Astrocyte (in vitro differentiated cells and primary cell): ENCODE data around the gene WNT7B. TPM values are rescaled to one million over a fixed set of nuclear protein-coding genes. Genes with fewer than 3 reads are reported as not detected.

ENCODE experiments used
- DNase-seq: peaks from one replicate; pipeline ENCODE4 v3.0.0-alpha.2; 2010; ENCODE audit warnings: low read depth
- FAIRE-seq: peaks from 2 replicates; lab custom pipeline; 2011; peaks lifted over from hg19 to GRCh38; lab: Jason Lieb, UNC
- H2AFZ ChIP-seq: 2 replicates; pipeline ENCODE4 v1.6.0; 2012; ENCODE audit warnings: low read depth, low read length, inconsistent platforms
- H3K27ac ChIP-seq: 2 replicates; pipeline ENCODE4 v1.5.1; 2011; ENCODE audit warnings: low read depth, low read length, inconsistent platforms
- H3K27me3 ChIP-seq: 2 replicates; pipeline ENCODE4 v1.6.0; 2011; ENCODE audit warnings: low read length, inconsistent platforms; ENCODE audit not compliant: insufficient read depth
- H3K36me3 ChIP-seq: 2 replicates; pipeline ENCODE4 v1.5.1; 2011; ENCODE audit warnings: low read length, inconsistent platforms; ENCODE audit not compliant: insufficient read depth
- H3K4me1 ChIP-seq: 2 replicates; pipeline ENCODE4 v1.5.1; 2011; ENCODE audit warnings: low read length, inconsistent platforms; ENCODE audit not compliant: insufficient read depth
- H3K4me2 ChIP-seq: 2 replicates; pipeline ENCODE4 v1.6.0; 2012; ENCODE audit warnings: low read length, inconsistent platforms
- H3K4me3 ChIP-seq: 2 replicates; pipeline ENCODE4 v1.5.1; 2011; ENCODE audit warnings: low read depth, mild to moderate bottlenecking, low read length, inconsistent platforms; ENCODE audit not compliant: insufficient read depth
- H3K79me2 ChIP-seq: 2 replicates; pipeline ENCODE4 v1.6.0; 2012; ENCODE audit warnings: mild to moderate bottlenecking, low read length, inconsistent platforms; ENCODE audit not compliant: insufficient read depth
- H3K9ac ChIP-seq: 2 replicates; pipeline ENCODE4 v1.6.0; 2012; ENCODE audit warnings: mild to moderate bottlenecking, low read length, inconsistent platforms
- H3K9me3 ChIP-seq: 2 replicates; pipeline ENCODE4 v1.5.1; 2012; ENCODE audit warnings: low read depth, mild to moderate bottlenecking, low read length, inconsistent platforms; ENCODE audit not compliant: insufficient read depth
- H4K20me1 ChIP-seq: 2 replicates; pipeline ENCODE4 v1.6.0; 2012; ENCODE audit warnings: low read length, inconsistent platforms; ENCODE audit not compliant: insufficient read depth
- H3K27ac Mint-ChIP-seq: one replicate; pipeline ENCODE4 v1.8.0; 2021; ENCODE audit warnings: mild to moderate bottlenecking, mixed read lengths; ENCODE audit not compliant: unreplicated experiment
- H3K27me3 Mint-ChIP-seq: one replicate; pipeline ENCODE4 v1.8.0; 2021; ENCODE audit warnings: low read depth, mixed read lengths; ENCODE audit not compliant: unreplicated experiment
- H3K36me3 Mint-ChIP-seq: one replicate; pipeline ENCODE4 v1.8.0; 2021; ENCODE audit warnings: low read depth, mixed read lengths; ENCODE audit not compliant: unreplicated experiment
- H3K4me1 Mint-ChIP-seq: one replicate; pipeline ENCODE4 v1.8.0; 2021; ENCODE audit warnings: low read depth, mixed read lengths; ENCODE audit not compliant: unreplicated experiment
- H3K4me3 Mint-ChIP-seq: one replicate; pipeline ENCODE4 v1.8.0; 2021; ENCODE audit warnings: mild to moderate bottlenecking, moderate library complexity, mixed read lengths; ENCODE audit not compliant: unreplicated experiment
- H3K9me3 Mint-ChIP-seq: one replicate; pipeline ENCODE4 v1.8.0; 2021; ENCODE audit warnings: mild to moderate bottlenecking, mixed read lengths; ENCODE audit not compliant: unreplicated experiment
- EZH2 ChIP-seq: IDR thresholded peaks from 2 replicates; pipeline ENCODE4 v1.6.1; 2012; ENCODE audit warnings: mild to moderate bottlenecking, low read length, inconsistent platforms; ENCODE audit not compliant: insufficient read depth
- total RNA-seq: library from RNA; stranded (reverse); gene quantifications from 2 replicates; pipeline ENCODE4 v1.2.1, GENCODE V29; 2021
- TF ChIP-seq, protein P1 (sequence below): IDR thresholded peaks from 2 replicates; pipeline ENCODE4 v1.5.1; 2011; ENCODE audit warnings: low read depth, mild to moderate bottlenecking, inconsistent platforms, low read length, moderate library complexity; ENCODE audit not compliant: insufficient read depth

The WNT7B gene
- total RNA-seq, 1 donor from 2014 or later = 1.7 TPM

DNA sequence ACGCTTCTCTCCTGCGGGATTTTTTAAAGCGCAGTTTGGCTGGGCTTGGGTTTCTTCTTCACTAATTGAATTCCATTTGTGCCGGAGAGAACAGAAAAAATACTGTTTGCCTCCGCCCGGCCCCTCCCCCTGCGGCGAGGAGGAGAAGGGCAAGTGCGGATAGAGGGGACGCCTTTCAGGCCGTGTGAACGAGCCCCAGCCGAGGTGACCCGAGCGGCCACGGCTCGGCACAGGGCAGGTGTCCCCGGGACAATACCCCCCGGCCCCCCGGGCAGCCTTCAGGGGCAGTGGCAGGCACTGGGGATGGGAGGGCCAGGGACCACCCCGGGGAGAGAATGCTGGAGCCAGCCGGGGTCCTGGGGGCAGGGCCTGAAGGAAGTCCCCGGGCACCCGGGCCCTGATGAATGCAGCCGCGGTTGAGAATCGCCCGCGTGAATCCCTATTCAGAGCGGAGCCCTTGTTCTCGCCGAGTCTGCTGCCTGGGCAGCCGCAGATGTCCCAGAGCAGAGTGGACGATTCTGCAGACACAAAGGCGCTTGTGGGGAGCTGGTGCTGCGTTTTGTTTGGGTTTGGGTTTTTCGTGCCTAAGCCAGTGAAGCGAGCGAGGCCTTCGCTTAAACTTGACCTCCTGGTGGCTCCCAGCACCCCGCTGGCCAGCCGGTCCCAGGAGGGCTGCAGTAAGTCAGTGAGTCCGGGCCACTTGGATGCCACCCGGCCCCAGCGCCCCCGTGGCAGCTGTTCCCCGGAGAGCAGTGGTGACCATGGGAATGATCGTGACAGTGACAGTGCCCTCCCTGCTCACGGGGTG, 96.0 kb downstream of the WNT7B start:
- H3K27me3 ChIP-seq = peaks cover 45% of the 10 kb centered on the region
- no peak overlapping the region for H3K4me3 Mint-ChIP-seq
- peak overlapping the region; percentile 63 for H3K4me2 ChIP-seq
- H2AFZ ChIP-seq = no peak overlapping the region
- H4K20me1 ChIP-seq = peaks cover 3% of the 10 kb centered on the region
- H3K36me3 ChIP-seq = no peaks in the 10 kb centered on the region
- FAIRE-seq = no peak
- peaks cover 49% of the 10 kb centered on the region for H3K27me3 Mint-ChIP-seq
- no peaks in the 10 kb centered on the region for H3K36me3 Mint-ChIP-seq
- no peaks in the 10 kb centered on the region for H3K4me1 Mint-ChIP-seq
- no peaks in the 10 kb centered on the region for H3K9me3 ChIP-seq
- H3K9me3 Mint-ChIP-seq = no peaks in the 10 kb centered on the region
- H3K4me3 ChIP-seq = no peak overlapping the region
- H3K79me2 ChIP-seq = no peaks in the 10 kb centered on the region
- no peak overlapping the region for H3K9ac ChIP-seq
- no peak overlapping the region for H3K27ac ChIP-seq
- peaks cover 9% of the 10 kb centered on the region for H3K4me1 ChIP-seq
- no peak for DNase-seq
- no peak for TF ChIP-seq EZH2
- TF ChIP-seq, protein P1, sequence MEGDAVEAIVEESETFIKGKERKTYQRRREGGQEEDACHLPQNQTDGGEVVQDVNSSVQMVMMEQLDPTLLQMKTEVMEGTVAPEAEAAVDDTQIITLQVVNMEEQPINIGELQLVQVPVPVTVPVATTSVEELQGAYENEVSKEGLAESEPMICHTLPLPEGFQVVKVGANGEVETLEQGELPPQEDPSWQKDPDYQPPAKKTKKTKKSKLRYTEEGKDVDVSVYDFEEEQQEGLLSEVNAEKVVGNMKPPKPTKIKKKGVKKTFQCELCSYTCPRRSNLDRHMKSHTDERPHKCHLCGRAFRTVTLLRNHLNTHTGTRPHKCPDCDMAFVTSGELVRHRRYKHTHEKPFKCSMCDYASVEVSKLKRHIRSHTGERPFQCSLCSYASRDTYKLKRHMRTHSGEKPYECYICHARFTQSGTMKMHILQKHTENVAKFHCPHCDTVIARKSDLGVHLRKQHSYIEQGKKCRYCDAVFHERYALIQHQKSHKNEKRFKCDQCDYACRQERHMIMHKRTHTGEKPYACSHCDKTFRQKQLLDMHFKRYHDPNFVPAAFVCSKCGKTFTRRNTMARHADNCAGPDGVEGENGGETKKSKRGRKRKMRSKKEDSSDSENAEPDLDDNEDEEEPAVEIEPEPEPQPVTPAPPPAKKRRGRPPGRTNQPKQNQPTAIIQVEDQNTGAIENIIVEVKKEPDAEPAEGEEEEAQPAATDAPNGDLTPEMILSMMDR = no peak
- H3K27ac Mint-ChIP-seq = no peak overlapping the region

DNA sequence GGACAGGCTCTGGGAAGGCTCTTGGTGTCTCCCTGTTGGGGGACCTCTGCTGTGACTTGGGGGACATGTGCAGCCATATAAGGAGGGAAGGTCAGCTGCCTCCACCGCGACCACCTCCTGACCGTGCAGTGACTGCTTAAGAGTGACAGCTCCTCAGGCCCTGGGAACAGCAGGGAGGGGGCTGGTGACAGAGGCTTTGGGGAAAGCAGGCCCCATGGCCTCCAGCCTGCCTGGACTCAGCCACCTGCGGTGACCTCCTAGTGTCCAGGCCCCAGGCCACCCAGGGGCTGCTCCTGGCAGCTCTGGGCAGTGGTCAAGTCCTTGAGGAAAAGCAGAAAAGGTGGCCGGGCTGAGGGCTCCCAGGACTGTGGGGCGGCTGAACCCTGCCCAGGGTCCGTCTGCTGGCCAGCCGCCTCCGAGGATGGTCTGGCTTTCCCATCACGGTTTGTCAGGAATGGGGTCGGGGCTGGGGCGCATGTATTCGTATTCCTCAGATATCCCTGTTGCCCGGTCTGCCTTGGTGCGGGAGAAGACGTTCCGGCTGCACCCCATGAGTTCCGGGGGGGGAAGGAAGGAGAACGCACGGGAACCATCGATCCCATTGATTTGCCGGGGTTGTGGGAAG, 96.8 kb downstream of the WNT7B start:
- no peak for TF ChIP-seq EZH2
- TF ChIP-seq, protein P1 = no peak
- Mint-ChIP-seq H3K36me3 (no peaks in the 10 kb centered on the region), H3K27me3 (peaks cover 51% of the 10 kb centered on the region), H3K4me1 (no peaks in the 10 kb centered on the region), H3K27ac (no peak overlapping the region), H3K9me3 (no peaks in the 10 kb centered on the region), H3K4me3 (no peak overlapping the region)
- DNase-seq = no peak
- H3K27me3 ChIP-seq = peaks cover 45% of the 10 kb centered on the region
- H3K4me3 ChIP-seq = no peak overlapping the region
- peak overlapping the region; percentile 63 for H3K4me2 ChIP-seq
- no peaks in the 10 kb centered on the region for H3K9me3 ChIP-seq
- no peak overlapping the region for H2AFZ ChIP-seq
- H4K20me1 ChIP-seq = peaks cover 3% of the 10 kb centered on the region
- no peak for FAIRE-seq
- H3K36me3 ChIP-seq = no peaks in the 10 kb centered on the region
- H3K9ac ChIP-seq = no peak overlapping the region
- H3K4me1 ChIP-seq = peaks cover 8% of the 10 kb centered on the region
- no peaks in the 10 kb centered on the region for H3K79me2 ChIP-seq
- no peak overlapping the region for H3K27ac ChIP-seq
